M059J (cell line): ENCODE results near the gene PLOD3. TPM values are rescaled to one million over a fixed set of nuclear protein-coding genes. Genes with fewer than 3 reads are reported as not detected.
"Not testable (repeated sequence)": the region's sequence is repeated elsewhere in the genome, so short reads cannot be mapped to it uniquely, and the experiment has no call there.

Source experiments
- DNase-seq: peaks from one replicate; pipeline ENCODE4 v3.0.0-alpha.2; 2012; ENCODE audit warnings: low read depth
- total RNA-seq: library from RNA; depleted of rRNA; stranded (reverse); fragments of >200 nt; shearing (Covaris generic); gene quantifications from 2 replicates; pipeline ENCODE4 v1.2.3, GENCODE V29; 2014; rRNA removed

PLOD3 gene, protein sequence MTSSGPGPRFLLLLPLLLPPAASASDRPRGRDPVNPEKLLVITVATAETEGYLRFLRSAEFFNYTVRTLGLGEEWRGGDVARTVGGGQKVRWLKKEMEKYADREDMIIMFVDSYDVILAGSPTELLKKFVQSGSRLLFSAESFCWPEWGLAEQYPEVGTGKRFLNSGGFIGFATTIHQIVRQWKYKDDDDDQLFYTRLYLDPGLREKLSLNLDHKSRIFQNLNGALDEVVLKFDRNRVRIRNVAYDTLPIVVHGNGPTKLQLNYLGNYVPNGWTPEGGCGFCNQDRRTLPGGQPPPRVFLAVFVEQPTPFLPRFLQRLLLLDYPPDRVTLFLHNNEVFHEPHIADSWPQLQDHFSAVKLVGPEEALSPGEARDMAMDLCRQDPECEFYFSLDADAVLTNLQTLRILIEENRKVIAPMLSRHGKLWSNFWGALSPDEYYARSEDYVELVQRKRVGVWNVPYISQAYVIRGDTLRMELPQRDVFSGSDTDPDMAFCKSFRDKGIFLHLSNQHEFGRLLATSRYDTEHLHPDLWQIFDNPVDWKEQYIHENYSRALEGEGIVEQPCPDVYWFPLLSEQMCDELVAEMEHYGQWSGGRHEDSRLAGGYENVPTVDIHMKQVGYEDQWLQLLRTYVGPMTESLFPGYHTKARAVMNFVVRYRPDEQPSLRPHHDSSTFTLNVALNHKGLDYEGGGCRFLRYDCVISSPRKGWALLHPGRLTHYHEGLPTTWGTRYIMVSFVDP
- 69.0 and 129 TPM in 2 replicates for total RNA-seq

DNA sequence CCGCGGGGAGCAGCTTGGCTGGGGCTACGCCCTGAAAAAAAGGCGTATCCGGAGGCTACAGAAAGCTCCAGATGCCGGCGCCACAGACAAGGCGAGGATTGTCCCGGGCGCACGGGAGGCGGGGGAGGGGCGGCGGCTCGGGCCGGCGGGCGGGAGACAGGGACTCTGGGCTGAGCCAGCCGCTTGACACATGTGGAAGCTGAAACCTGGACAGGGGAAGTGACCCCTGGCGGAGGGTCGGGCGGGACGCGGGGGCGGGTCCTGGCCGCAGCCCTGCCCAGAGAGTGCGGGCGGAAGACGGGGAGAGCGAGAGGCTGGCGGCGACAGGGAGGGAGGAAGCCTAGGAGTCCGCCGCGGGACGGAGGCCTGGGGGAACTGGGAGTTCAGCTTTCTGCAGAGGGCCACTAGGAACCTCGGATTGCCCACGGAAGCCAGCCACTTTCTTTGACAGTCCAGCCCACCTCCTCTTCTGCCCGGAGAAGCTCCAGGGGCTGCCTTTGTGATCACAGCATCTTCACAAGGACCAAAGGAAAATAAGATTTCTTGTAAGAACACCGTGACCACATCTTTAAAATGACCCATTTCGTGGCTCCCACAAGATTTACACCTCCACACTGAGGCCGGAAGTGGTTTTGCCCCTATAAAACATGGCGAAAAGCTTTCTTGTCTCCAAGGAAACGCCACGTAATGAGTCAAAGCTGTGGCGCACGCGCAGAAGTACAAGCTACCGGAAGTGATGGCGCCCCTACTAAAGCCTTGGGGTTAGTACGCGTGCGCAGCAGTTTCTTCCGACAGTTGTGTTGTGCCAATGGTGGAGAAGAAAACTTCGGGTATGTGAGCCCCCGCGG is at the start of gene PLOD3, which contains the start of gene ZNHIT1:
TSS of gene PLOD3 (minus strand) at position 194 of the 848 bp plus-strand sequence. CDS start 307 bp downstream, outside the sequence.
TSS of gene ZNHIT1 (plus strand) at position 778 of the 848 bp plus-strand sequence. CDS start at position 809, 31 bp downstream.
- DNase-seq, result peak; percentile 99

DNA sequence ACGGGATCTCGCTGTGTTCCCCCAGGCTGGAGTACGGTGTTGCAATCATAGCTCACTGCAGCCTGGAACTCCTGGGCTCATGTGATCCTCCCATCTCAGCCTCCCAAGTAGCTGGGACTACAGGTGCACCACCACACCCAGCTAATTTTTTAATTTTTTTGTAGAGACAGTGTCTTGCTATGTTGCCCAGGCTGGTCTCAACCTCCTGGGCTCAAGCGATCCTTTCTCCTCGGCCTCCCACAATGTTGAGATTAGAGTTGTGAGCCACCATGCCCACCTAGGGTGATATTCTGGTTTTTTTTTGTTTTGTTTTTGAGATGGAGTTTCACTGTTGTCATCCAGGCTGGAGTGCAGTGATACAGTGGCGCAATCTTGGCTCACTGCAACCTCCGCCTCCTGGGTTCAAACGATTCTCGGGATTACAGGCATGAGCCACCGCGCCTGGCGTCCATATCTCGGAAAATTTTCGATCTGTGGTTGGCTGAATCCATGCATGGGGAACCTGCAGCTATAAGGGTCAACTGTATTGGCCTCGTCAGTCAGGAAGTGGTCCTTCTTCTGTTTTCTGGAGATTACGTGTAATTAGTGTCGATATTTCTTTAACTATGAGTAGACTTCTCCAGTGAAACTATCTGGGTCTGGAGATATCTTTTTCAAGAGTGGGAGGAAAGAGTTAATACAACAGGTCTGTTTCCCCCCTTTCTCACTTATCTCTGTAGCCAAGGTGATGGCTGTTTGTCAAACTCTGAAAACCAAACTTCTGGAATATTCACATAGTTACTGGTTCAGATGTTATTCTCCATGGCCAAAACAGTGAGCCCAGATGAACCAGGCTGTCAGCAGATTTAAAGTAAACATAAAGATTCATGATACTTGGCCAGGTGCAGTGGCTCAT is 48.5 kb upstream of the PLOD3 start:
- DNase-seq, result no peak

DNA sequence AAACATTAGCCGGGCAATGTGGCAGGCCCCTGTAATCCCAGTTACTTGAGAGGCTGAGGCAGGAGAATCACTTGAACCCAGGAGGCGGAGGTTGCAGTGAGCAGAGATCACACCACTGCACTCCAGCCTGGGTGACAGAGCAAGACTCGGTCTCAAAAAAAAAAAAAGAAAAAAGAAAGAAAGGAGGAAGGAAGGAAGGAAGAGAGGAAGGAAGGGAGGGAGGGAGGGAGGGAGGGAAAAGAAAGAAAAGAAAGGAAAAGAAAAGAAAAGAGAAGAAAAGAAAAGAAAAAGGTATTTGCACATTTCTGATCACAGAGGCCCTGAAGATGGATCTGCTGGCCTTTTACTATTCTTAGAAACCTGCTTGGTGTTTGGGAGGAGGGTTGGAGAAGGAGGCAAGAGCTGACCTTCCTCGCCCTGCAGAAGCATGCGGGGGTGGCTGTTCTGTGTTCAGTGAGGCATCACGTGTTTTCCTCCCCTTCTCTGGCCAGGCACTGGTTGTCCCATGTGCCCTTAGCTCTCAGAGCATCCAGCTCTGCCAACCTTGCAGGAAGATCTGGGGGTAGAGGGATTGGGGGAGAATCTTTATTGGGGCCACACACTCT is 46.8 kb upstream of the PLOD3 start:
- not testable (repeated sequence) for DNase-seq

DNA sequence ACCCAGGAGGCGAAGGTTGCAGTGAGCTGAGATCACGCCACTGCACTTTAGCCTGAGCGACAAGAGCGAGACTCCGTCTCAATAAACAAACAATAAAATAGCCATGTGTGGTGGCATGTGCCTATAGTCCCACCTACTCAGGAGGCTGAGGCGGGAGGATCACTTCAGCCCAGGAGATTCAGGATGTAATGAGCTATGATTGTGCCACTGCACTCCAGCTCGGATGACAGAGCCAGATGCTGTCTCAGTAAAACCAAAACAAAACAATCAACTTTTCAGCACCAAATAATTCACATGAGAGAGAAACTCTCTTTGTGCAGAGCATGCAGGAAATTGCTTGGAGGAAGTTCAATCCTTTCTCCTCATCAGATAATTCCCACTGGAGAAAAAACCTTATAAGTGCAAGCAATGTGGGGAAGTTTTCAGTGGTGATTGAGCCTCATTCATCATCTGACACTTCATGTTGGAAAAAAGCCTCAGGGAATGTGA is 40.9 kb upstream of the PLOD3 start:
- DNase-seq, result peak; percentile 33

DNA sequence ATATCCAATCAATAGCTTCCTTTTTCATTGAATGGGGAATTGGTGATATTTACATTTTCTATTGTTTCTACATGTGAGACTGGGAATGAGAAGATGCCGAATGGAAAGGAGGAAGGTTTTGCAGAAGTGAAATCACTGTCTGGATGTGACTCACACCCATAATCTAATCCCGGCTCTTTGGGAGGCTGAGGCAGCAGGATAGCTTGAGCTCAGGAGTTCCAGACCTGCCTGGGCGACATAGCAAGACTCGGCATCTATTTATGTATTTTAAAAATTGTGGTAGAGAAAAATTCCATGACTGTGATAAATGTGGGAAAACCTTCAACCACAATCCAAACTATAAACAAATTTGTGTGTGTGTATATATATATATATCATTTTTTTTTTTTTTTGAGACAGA is 38.4 kb upstream of the PLOD3 start:
- peak; percentile 28 for DNase-seq

DNA sequence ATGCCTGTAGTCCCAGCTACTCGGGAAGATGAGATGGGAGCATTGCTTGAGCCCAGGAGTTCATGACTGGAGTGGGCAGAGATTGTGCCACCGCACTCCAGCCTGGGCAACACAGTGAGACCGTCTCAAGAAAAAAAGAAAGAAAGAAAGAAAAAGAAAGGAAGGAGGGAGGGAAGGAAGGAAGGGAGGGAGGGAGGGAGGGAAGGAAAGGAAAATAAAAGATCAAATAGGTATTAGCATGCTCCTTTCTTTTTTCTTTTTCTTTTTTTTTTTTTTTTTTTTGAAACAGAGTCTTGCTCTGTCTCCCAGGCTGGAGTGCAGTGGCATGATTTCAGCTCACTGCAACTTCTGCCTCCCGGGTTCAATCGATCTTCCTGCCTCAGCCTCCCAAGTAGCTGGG is 35.8 kb upstream of the PLOD3 start:
- not testable (repeated sequence) for DNase-seq

DNA sequence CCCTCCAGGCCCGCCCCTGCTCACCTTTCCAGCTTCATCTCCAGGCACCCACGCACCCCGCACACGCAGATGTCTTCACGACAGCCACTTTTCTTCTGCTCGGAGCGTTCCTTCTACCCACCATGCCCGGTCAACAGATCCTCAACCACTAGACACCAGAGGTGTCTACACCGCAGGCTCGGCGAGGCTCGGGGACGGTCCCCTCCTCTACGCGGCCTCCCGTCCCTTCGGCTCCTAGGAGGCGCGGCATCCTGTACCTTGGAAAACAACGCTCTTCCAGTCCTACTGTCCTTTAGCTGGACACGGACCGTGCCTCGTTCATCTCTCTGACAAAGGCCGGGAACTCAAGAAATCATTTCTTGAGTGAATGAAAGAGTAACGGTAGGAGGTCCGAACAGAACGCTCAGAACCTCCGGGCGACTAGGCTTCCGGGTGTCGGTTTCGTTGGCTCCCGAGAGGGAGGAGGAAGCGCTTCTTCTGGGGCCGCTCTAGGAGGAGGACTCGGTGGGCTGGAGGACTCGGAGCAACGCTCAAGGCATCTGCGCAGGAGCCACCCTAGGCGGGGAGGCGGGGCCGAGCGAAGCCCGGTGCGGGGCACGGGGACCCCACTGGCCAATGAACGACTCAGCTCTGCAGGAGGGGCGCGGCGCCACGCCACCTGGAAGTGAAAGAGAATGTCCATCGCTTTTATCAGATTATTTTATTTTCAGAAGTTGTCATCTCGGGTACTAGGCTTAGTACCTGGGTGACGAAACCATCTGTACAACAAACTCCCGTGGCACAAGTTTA is 34.7 kb upstream of the PLOD3 start:
- DNase-seq, result peak; percentile 98

DNA sequence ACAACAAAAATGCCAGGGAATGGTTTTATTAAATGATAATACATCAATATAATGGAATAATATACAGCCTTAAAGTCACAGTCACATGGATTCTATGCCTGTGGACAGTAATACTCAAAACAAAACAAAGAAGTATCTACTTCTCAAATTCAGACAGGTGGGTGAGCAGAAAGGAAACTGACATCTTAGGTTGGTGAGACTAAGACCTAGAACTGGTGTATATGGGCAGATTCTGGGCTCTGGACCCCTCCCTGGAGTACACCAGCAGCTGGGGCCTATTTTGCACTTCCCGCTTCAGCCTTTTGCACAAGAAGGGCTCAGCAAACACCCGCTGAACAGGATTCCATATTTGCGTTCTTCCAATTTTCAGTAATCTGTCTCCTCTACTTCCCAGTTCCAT is 32.9 kb upstream of the PLOD3 start:
- no peak for DNase-seq

DNA sequence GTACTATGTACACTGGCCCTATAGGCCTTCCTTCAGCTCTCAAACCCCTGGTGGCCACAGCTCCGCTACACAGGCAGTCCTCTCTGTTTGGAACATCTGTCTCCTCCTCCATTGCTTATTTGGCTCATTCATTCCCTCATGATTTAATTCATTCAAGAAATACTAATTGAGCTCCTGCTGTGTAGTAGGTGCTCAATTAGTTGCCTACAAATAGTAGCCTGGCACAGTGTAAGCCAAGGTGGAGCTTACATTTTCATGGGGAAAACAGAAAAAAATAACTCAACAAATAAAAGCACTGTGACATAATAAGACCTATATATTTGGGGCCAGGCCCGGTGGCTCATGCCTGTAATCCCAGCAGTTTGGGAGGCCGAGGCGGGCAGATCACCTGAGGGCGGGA is 30.9 kb upstream of the PLOD3 start:
- DNase-seq, result no peak

DNA sequence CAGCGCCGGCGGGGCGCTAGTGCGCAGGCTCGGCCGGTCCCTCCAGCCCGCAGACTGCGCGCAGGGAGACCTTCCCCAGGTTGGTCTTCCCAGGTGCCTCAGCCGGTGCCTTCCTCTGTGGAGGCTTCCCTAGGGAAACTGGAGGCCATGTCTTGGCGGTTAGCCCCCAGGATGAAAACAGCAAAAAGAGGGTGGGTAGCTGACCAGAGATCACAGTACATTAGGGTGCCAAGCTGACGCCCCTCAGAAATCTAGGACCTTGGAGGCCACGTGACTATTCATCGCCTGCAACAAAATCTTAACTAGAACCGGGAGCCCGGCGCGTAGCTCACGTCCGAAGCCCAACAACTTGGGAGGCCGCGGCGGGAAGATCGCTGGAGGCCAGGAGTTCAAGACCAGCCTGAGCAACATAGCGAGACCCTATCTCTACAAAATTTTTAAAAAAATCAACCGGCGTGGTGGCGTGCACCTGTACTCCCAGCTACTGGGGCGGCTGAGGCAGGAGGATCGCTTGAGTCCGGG is 27.8 kb upstream of the PLOD3 start:
- no peak for DNase-seq

DNA sequence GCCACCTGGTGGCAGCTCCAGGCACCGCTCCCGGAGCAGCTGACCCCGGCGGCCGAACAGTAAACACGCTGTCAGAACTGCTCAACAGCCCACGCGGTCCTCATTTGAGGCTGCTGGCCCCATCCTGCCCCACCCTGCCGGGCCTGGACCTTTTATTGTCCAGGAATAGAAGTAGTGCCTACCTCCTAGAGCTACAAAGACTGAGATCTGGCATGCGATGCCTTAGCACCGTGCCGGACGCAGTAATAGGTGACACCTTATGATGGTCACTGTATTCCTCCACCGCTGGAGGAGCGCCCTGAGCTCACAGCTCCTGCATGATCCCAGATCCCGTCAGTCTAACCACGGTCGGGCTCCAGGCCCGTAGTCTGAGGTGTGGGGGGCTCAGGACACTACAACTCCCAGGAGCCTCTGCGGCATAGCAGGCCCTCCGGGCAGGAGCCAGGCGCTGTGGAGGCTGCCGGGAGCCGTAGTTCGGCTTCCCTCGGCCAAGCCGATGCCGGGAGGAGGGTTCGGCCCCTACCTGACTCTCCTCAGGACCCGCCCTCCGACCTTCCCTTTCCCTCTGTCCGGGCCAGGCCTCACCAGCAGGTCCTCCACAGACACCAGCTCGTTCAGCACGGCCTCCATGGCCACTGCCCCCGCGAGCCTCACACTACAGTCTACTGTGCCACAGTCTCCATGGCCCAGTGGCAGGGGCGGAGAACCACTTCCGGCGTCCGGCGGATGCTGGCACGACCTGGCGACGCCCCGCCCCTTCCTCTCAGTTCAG is 27.2 kb upstream of the PLOD3 start, which contains the start of gene FIS1:
TSS of gene FIS1 (minus strand) at position 707 of the 772 bp plus-strand sequence. CDS start at position 630, 77 bp downstream.
- peak; percentile 90 for DNase-seq

DNA sequence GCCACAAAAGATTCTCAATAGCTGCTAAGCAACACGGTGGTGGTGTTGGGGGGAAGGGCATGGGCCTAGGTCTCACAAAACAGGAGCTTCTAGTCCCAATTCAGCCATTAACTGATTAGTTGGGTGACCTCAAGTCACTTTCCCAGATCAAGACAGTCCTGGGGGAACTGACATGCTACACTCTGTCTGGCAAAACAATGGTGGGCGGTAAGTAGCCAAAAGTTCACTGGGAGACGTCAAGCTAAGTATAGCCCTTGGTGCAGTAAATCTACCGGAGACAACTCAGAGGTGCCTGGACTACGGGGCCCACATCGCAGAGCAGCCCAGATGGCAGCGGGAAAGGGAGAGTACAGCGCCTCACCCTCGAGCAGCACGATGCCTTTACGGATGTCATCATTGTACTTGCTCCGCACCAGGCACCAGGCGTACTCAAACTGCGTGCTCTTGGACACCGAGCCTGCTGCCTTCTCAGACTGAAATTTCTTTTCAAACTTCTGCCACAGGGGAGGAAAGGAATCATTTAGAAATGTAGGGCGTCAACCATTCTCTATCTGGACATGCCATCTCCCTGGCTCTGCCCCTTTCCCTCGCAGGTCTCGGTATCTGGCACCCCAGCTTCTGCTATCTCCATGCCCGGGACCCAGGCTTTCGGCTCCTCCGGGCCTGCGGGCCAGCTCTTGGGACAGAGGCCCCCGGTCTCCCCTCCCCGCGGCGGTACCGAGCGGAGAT is 26.4 kb upstream of the PLOD3 start:
- no peak for DNase-seq

DNA sequence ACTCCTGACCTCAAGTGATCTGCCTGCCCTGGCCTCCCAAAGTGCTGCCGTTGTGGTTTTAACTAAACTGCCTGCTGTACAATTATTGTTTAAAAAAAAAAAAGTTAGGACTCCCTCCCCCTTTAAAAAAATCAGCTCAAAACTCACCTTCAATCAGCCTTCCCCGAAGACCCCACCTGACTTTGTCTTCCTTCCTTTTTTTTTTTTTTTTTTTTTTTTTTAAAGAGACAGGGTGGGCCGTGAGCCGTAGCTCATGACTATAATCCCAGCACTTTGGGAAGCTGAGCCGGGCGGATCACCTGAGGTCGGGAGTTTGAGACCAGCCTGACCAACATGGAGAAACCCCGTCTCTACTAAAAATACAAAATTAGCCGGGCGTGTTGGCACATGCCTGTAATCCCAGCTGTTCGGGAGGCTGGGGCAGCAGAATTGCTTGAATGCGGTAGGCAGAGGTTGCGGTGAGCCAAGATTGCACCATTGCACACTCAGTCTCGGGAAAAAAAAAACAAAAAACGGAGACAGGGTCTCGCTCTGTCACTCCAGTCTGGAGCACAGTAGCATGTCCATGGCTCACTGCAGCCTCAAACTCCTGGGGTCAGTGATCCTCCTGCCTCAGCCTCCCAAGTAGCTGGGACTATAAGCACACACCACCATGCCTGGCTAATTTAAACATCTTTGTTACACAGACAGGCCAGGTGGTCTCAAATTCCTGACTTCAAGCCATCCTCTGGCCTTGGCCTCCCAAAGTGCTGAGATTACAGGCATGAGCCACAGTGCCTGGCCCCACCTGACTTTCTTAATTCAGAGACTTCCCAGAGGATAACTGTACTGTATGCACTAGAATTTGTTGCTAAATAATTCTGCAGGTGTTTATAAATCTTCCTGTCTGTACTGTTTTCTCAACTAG is 24.3 kb upstream of the PLOD3 start:
- no peak for DNase-seq

DNA sequence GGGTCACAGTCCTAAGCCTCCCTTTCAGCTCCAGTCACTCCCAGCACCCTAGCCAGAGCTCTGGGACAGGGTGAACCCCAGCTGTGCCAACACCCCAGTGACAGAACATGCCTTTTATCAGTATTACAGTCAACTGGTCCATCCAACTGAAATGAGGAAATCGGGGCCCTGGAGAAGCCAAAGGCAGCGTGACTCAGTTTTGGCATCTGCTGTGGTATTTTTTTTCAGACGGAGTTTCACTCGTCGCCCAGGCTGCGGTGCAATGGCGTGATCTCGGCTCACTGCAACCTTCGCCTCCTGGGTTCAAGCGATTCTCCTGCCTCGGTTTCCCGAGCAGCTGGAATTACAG is 23.6 kb upstream of the PLOD3 start:
- DNase-seq, result no peak

DNA sequence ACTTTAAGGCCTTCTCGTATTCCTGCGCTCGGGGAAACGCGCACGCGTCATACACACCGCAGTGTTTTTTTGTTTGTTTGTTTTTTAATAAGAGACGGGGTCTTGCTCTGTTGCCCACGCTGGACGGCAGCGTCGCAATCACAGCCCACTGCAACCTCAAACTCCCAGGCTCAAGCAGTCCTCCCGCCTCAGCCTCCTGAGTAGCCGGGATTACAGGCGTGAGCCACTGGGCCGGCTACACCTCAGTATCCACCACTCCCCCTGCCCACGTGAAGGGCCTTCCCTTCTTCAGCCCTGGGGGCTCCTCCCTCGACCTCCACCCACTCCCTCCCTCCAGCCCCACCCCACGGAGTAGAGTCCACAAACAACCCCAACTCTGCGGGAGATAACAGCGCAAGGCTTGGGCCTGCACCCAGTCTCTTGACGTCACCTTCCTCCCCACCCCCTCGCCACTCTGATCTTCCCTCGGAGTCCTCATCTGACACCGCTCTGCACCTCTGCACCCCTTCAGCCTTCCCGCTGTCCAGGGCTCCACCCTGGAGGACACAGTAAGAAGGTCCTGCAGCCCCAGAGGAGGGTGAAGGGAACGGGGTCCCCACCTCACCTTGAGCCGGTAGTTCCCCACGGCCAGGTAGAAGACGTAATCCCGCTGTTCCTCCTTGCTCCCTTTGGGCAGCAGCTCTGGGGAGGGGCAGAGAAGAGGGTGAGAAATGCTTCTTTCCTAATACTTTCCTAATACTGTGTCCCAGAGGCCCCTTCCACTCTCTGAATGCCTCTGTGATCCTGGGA is 23.0 kb upstream of the PLOD3 start:
- no peak for DNase-seq

DNA sequence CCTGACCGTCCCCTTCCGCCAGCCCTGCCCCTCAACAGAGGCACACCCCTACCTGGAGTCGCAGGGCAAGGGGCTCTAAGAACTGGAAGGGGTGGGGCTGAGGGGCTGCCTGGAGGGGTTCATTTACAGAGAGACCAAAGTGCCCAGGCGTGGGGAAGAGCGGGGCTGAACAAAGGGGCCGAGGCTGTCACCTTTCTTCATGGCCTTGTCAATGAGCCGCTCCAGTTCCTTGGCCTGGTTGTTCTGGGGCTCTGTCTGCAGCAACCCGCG is 22.5 kb upstream of the PLOD3 start:
- no peak for DNase-seq
